ACC112 (cell line): ENCODE data around the gene ASPHD2.

Experiments
- H2AFZ ChIP-seq: fragments of 200-600 bp; sonication (generic); one replicate; pipeline ENCODE4 v1.6.0; 2017; ENCODE audit warnings: antibody characterized with exemption, low read length; ENCODE audit not compliant: unreplicated experiment
- H3K27ac ChIP-seq: fragments of 200-600 bp; sonication (generic); 2 replicates; pipeline ENCODE4 v1.5.1; 2014; ENCODE audit warnings: low read depth, mild to moderate bottlenecking, antibody characterized with exemption, low read length, moderate library complexity
- H3K27me3 ChIP-seq: fragments of 200-600 bp; sonication (generic); 2 replicates; pipeline ENCODE4 v1.6.1; 2014; ENCODE audit warnings: mild to moderate bottlenecking, antibody characterized with exemption, low read length, moderate library complexity, mixed read lengths; ENCODE audit not compliant: insufficient read depth
- H3K36me3 ChIP-seq: fragments of 200-600 bp; sonication (generic); 2 replicates; pipeline ENCODE4 v1.6.1; 2016; ENCODE audit warnings: mild to moderate bottlenecking, antibody characterized with exemption, low read length, moderate library complexity, mixed read lengths; ENCODE audit not compliant: insufficient read depth
- H3K4me1 ChIP-seq: fragments of 200-600 bp; sonication (generic); one replicate; pipeline ENCODE4 v1.6.1; 2016; ENCODE audit warnings: low read length, mixed read lengths; ENCODE audit not compliant: insufficient read depth, unreplicated experiment, control insufficient read depth
- H3K4me3 ChIP-seq: fragments of 200-600 bp; sonication (generic); 2 replicates; pipeline ENCODE4 v1.5.1; 2014; ENCODE audit warnings: mild to moderate bottlenecking, low read depth, low read length
- H3K79me2 ChIP-seq: fragments of 200-600 bp; sonication (generic); one replicate; pipeline ENCODE4 v1.6.0; 2016; ENCODE audit warnings: low read length; ENCODE audit not compliant: control insufficient read depth, unreplicated experiment, insufficient read depth

Gene ASPHD2

GRCh38 chr22:26416670-26417276, 12.3 kb upstream of the ASPHD2 start:
- Histone ChIP-seq H3K79me2 (no peaks in the 10 kb centered on the region), H3K27me3 (peaks cover 34% of the 10 kb centered on the region), H3K27ac (no peak overlapping the region), H3K36me3 (no peaks in the 10 kb centered on the region), H3K4me3 (no peak overlapping the region), H2AFZ (no peak overlapping the region), H3K4me1 (peaks cover 10% of the 10 kb centered on the region)

GRCh38 chr22:26417406-26417805, 11.7 kb upstream of the ASPHD2 start:
- Histone ChIP-seq H3K36me3 (no peaks in the 10 kb centered on the region), H3K79me2 (no peaks in the 10 kb centered on the region), H2AFZ (no peak overlapping the region), H3K4me1 (peaks cover 10% of the 10 kb centered on the region), H3K27ac (no peak overlapping the region), H3K4me3 (no peak overlapping the region), H3K27me3 (peaks cover 29% of the 10 kb centered on the region)

GRCh38 chr22:26418620-26419019, 10.4 kb upstream of the ASPHD2 start:
- peaks cover 37% of the 10 kb centered on the region for H3K27me3 ChIP-seq
- peaks cover 10% of the 10 kb centered on the region for H3K4me1 ChIP-seq
- no peak overlapping the region for H2AFZ ChIP-seq
- no peak overlapping the region for H3K4me3 ChIP-seq
- H3K27ac ChIP-seq, result no peak overlapping the region
- no peaks in the 10 kb centered on the region for H3K36me3 ChIP-seq
- no peaks in the 10 kb centered on the region for H3K79me2 ChIP-seq

- Histone ChIP-seq H3K4me1 (peaks cover 4% of the 10 kb centered on the region), H3K27ac (no peak overlapping the region), H3K4me3 (no peak overlapping the region), H3K79me2 (no peaks in the 10 kb centered on the region), H2AFZ (no peak overlapping the region), H3K36me3 (no peaks in the 10 kb centered on the region), H3K27me3 (peaks cover 24% of the 10 kb centered on the region)
Observed at GRCh38 chr22:26426924-26427323, 2.1 kb upstream of the ASPHD2 start.

GRCh38 chr22:26429458-26430286, 612 bp downstream of the ASPHD2 start:
- no peaks in the 10 kb centered on the region for H3K36me3 ChIP-seq
- H3K79me2 ChIP-seq, result no peaks in the 10 kb centered on the region
- H3K27ac ChIP-seq, result no peak overlapping the region
- peaks cover 4% of the 10 kb centered on the region for H3K4me1 ChIP-seq
- H3K4me3 ChIP-seq, result peak overlapping the region; percentile 64
- H2AFZ ChIP-seq, result no peak overlapping the region
- peaks cover 11% of the 10 kb centered on the region for H3K27me3 ChIP-seq

- Histone ChIP-seq H3K4me1 (peaks cover 4% of the 10 kb centered on the region), H3K27ac (no peak overlapping the region), H3K4me3 (no peak overlapping the region), H3K79me2 (no peaks in the 10 kb centered on the region), H3K36me3 (no peaks in the 10 kb centered on the region), H3K27me3 (peaks cover 7% of the 10 kb centered on the region; the same call in 1 of the 2 replicates), H2AFZ (no peak overlapping the region)
Observed at GRCh38 chr22:26430600-26430999, 1.5 kb downstream of the ASPHD2 start.

- H2AFZ ChIP-seq, result no peak overlapping the region
- no peak overlapping the region for H3K27ac ChIP-seq
- H3K36me3 ChIP-seq, result no peaks in the 10 kb centered on the region
- H3K27me3 ChIP-seq, result no peaks in the 10 kb centered on the region
- no peak overlapping the region for H3K4me3 ChIP-seq
- H3K79me2 ChIP-seq, result no peaks in the 10 kb centered on the region
- peaks cover 4% of the 10 kb centered on the region for H3K4me1 ChIP-seq
Observed at GRCh38 chr22:26431261-26431995, 2.4 kb downstream of the ASPHD2 start.

- Histone ChIP-seq H3K4me1 (peaks cover 4% of the 10 kb centered on the region), H3K27me3 (no peaks in the 10 kb centered on the region), H3K79me2 (no peaks in the 10 kb centered on the region), H2AFZ (no peak overlapping the region), H3K36me3 (no peaks in the 10 kb centered on the region), H3K4me3 (no peak overlapping the region), H3K27ac (no peak overlapping the region)
Observed at GRCh38 chr22:26432619-26433311, 3.7 kb downstream of the ASPHD2 start.

GRCh38 chr22:26433805-26434204, 4.7 kb downstream of the ASPHD2 start:
- Histone ChIP-seq H3K4me1 (peaks cover 4% of the 10 kb centered on the region), H3K27me3 (no peaks in the 10 kb centered on the region), H2AFZ (no peak overlapping the region), H3K36me3 (no peaks in the 10 kb centered on the region), H3K79me2 (no peaks in the 10 kb centered on the region), H3K4me3 (no peak overlapping the region), H3K27ac (no peak overlapping the region)

GRCh38 chr22:26435327-26436093, 6.5 kb downstream of the ASPHD2 start:
- Histone ChIP-seq H3K79me2 (no peaks in the 10 kb centered on the region), H3K27ac (no peak overlapping the region), H3K36me3 (no peaks in the 10 kb centered on the region), H3K4me1 (peaks cover 4% of the 10 kb centered on the region), H3K4me3 (no peak overlapping the region), H2AFZ (no peak overlapping the region), H3K27me3 (no peaks in the 10 kb centered on the region)
